ENCODE data around the gene SPARC.

- TF ChIP-seq CTCF (IDR thresholded peaks at IDR 0.05 in 8 of 11, conservative IDR thresholded peaks at IDR 0.05 in 3 of 11) (no peak), POLR2A (IDR thresholded peaks at IDR 0.05) (no peak), POLR2AphosphoS5 (IDR thresholded peaks at IDR 0.05) (peak; percentile 47 to 70 (median 49))
Observed at GRCh38 chr5:151699071-151699901, 12.6 kb upstream of the SPARC start.

Measured in spleen (tissue), 7 donors.